Activated gamma-delta T cell (primary cell): ENCODE measurements around the gene MPC1.
"Not testable (repeated sequence)": the region's sequence is repeated elsewhere in the genome, so short reads cannot be mapped to it uniquely, and the experiment has no call there.

Source experiments
- DNase-seq: peaks from one replicate; lab custom pipeline; 2025; lab: John Stamatoyannopoulos, UW

The MPC1 gene

DNA sequence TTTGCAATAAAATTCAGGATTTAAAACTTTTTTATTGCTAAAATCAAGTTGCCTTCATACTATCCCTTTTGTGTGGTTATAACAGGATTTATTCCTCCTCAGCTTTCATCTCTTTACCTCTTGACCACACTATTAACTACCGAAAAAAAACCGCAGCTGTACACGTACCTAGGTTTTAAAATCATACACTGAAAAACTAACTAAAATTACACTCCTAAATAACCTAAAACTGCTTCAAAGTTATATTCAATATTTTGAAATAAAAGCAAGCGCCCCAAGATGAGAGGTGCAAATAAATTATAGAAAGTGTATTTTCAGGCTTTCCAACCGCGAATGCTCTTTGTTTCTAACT, 1.4 kb downstream of the MPC1 start:
- no peak for DNase-seq

DNA sequence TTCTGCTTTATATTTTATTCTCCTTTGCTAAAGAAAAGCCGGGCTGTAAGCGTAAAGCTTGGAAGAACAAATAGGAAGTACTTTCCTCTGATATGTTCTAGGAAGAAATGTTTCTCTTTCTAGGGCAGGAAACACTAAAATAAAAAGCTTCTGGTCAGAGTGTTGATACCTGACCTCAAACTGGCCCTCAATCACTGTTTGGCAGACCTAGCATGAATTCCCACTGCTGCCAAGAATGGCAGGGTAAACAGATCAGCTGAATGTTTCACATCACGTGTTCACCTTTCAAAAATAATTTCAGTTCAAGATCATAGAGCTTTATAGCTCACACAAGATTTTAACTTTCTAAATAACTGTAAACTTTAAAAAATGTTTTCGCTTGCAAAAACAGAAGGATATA, 2.9 kb downstream of the MPC1 start:
- DNase-seq, result no peak

DNA sequence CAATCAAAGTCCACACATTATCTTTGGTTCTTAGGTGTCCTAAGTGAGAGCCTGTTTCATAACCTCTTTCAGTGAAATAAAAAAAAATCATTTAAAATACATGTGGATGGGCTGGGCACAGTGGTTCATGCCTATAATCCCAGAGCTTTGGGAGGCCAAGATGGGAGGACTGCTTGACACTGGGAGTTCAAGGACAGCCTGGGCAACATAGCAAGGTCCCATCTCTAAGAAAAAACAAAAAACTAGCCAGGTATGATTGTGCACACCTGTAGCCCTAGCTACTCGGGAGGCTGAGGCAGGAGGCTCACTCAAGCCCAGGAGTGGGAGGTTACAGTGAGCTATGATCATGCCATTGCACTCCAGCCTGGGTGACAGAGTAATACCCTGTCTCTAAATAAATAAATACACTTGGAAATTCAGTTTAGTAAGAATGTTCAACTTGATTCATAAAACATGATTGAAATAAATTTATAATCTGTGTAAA, 3.6 kb downstream of the MPC1 start:
- DNase-seq, result no peak

DNA sequence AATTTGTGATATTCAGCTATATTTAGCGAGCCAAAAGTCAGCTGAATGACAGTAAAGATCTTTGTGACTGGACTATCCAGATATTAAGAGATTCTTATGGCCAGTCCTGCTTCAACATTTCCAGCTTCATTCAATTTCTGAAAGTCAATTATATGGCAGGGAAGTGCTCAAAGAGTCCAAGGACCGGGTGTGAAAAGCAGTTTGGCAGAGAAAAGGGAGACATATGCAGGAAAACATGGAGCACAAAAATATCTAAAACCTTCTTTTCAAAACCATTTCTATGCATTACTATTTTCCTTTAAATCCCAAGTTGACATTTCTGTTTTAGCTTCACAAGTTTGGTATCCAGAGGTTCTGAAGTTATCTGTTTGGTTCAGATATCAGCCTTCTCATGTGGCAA, 5.0 kb downstream of the MPC1 start:
- no peak for DNase-seq

DNA sequence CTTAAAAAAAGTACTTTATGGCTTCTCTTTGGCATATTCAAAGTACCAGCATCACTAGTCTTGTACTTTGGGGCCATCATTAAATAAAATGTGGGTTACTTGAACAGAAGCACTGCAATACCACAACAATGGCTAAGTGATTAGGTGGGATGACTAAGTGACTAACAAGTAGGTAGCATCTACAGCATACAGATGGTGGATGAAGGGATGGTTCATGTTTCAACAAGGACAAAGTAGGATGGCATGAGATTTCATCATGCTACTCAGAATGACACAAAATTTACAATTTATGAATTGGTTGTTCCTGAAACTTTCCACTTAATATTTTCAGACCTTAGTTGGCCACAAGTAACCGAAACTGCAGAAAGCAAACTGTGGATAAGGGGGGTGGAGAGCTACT, 7.7 kb downstream of the MPC1 start:
- no peak for DNase-seq

DNA sequence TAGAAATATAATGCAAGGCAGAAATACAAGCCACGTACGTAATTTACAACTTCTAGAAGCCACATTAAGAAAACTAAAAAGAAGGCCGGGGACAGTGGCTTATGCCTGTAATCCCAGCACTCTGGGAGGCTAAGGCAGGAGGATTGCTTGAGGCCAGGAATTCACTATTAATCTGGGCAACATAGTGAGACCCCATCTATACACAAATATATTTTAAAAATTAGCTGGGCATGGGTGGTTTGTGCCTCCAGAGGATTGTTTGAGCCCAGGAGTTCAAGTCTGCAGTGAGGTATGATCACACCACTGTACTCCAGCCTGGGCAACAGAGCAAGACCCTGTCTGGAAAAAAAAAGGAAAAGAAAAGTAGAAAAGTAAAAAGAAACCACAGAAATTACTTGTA, 12.3 kb downstream of the MPC1 start:
- DNase-seq, result no peak

DNA sequence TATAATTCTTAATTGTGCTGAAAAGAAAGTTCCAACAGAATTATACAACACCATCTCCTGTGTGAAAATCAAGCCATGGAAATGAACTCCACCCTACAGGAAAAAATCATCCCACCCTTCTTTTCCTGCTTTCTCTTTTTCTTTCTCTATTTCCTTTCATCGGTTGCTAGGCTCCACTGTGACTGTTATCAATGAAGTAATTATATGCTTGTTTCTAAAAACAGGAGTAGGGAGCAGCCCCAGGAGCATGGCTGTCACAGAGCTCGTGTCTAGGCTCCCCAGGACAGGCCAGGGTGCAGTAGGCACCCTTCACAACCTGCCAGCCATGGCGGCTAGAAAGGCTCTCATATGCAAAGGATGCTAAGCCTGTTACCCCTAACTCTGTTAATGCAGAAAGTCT, 13.0 kb downstream of the MPC1 start:
- DNase-seq, result no peak

DNA sequence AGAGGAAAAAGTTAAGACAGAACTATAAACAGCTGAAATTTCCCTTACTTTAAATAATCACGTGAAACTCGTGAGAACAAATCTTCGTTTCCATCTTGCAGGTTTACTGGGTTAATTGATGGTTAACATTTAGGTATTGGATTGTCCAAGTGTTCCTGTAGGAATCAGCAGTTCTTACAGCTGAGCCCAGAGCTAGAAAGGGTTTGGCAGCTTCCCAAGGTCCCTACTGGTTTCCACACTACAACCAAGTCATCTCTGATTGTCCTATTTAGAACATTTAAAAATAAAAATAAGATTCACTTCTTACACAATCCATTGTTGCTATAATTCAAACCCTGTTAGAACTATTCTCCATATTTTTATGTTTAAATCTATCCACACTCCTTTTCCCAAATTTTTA, 15.8 kb downstream of the MPC1 start:
- DNase-seq, result no peak

DNA sequence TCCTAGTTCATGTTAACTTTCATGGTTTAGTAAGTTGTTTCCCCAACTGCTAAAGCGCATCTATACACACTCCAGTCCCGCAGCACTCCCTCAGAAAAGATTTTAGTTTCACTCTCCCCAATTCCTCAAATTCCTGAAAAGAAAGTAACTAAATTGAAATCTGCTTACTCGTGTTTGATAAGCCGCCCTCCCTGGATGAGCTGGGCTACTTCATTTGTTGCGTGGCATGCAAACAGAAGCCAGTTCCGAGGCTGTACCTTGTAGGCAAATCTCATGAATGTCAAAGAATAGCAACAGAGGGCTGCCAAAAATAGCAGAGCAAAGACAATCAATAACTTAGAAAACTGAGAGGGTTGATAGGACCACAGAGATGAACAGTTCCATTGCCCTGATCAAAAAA, 16.9 kb downstream of the MPC1 start:
- DNase-seq, result no peak

DNA sequence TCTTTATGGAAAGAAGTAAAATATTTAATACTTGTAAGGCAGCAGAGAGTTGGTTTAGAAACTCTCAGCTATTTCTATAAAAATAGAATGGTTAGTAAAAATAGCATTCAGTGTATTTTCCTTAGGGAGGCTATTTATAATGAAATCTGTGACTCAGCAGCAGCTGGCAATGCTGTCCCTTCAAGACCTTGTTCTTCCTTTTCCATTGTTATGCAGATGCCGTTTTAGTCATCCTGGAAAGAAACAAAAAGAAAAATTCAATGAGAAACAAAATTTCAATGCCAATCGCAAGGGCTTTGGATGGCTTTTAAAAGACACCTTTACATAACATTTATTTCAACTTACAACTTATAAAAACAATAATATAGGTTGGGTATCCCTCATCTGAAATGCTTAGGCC, 17.5 kb downstream of the MPC1 start:
- no peak for DNase-seq

DNA sequence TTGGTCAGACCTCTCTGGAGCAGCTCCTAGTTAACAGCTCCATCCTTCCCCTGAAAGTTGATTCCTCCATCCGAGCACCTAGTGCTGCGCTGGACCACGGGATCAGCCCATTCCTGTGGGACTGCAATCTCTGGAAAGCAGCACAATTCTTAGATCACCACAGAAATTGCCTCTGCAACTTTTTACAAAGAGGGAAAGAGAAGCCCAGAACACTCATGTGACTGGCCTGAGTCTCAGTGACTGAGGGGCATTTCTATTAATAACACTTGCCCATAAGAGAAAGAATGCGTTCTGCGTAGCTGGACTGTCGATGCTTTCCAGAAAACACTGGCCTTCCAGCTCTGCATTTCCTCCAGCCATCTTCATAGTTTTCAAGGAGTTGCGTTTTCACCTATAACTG, 18.3 kb downstream of the MPC1 start:
- no peak for DNase-seq

DNA sequence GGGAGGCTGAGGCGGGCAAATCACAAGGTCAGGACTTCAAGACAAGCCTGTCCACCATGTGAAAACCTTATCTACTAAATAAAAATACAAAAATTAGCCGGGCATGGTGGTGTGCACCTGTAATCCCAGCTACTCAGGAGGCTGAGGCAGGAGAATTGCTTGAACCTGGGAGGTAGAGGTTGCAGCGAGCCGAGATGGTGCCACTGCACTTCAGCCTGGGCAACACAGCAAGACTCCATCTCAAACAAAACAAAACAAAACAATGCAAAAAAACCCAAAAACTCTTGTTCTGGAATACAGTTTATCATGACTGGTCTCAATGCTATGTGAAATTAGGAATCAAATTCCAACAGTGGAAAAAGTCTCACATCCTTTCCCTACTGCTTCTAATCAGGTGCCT, 20.3 kb downstream of the MPC1 start:
- not testable (repeated sequence) for DNase-seq

DNA sequence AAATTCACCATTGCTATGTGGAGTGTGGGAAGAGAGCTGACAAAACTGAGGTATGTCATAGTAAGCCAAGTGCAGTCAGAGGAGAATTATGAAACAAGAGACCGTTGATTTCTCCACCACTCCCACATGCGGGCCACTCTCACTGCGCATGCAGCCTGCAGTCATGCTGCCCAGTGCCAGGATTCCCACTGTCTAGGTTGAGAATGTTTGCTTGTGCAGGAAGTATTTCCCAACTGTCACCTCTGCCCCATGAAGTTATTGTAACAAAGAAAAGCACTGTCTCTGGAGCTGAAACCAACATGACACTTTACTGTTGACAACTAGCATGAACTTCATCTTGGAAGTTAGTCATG, 21.7 kb downstream of the MPC1 start:
- DNase-seq, result no peak

DNA sequence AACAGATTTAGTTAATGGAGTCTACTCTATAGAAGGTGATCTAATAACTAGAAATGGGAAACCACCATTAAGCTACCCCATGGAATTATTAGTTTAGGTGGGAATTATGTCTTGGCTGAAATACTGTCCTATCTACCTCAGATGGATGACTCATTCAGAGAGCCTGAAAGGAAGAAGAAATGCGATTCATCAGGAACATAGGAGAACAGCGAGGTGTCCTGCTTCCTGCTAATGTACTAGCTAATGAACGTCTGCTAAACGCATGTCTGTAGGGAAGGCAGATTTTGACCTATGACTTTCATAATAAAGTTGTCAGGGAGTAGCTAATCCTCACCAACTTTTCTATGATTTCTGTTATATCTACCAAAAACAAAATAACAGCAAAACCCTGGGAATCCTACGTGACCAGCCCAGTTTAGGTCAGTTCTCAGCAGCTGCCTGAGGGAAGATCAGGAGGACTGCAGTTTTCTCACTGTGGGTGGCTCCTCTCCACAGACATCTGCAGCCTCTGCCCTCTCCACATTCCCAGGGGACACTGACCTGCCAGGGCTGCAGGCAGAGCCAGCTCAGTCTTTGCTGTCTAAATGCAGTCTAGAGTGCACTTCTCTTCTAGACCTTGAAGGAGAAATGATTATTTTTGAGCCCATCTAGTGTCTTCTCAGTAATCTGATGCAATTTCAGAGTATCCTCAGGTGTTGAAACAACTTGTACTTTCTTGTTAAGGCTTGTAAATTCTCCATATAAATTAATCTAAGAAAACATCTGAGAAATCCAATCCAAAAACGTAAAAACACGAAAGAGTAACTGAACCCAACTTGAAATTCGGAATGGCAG, 22.3 kb downstream of the MPC1 start:
- DNase-seq, result no peak

DNA sequence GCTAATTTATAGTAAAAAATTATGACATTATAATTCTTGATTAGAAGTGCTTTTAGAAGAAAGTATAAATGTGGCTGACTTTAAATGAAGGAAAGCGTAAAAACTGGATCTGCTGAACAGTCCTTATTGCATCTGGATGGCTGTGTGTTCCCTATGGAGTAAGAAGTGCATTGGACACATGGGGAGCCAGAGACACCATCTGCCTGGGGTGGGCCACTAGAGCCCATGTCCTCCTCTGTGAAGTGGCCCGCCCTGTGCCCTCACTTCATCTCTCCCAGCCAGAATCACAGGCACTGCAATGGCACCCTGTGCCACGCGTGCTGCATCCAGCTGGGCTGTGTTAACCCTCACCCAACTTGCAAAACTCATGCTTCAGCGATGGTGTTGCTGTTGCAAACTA, 27.2 kb downstream of the MPC1 start:
- DNase-seq, result no peak

DNA sequence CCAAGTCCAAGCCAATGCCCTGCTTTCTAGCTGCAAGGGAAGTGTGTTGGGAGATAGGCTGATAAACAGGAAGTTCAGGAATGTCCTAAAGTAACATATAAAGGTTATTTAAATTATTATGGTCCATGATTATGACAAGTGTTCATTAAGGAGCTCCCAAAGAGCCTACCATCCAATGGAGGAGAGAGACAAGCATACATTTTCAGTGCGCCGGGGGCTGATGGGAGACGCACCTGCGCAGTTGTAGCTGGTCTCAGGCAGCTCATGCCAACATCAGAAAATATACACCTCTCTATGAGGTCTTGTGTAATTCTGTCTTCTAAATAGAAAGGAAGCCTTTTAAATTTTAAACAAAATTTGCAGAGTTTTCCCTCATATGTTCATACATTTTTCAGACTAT, 27.8 kb downstream of the MPC1 start:
- DNase-seq, result no peak

DNA sequence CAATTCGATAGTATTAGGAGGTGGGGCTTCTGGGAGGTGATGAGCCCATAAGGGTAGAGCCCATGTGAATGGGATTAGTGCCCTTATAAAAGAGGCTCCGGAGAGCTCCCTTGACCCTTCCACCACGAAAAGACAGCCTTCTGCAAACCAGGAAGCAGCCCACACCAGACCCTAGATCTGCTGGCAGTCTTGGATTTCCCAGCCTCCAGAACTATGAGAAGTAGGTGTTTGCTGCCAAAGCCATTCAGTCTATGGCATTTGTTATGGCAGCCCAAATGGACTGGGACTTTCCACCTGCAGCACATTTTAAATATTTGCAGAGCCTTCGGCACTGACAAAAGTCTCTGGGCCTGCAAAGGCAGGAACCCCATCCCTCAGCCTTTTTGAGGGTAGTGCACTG, 28.6 kb downstream of the MPC1 start:
- DNase-seq, result no peak

DNA sequence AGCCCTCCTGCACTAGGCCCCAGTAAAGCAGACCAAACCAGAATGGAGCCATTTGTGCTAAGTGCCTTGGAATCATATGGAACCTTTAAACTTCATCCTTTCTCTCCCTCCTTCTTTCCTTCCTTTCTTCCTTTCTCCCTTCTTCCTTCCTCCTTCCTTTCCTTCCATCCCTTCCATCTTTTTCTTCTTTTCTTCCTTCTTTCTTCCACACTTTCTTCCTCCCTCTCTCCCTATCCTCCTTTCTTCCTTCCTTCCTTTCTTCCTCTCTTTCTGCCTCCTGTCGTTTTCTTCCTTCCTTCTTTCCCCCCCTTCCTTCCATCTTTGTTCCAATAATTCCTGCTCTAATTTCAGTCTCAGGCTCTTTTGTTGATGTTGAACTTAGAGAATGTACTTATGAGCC, 29.2 kb downstream of the MPC1 start:
- DNase-seq, result no peak

DNA sequence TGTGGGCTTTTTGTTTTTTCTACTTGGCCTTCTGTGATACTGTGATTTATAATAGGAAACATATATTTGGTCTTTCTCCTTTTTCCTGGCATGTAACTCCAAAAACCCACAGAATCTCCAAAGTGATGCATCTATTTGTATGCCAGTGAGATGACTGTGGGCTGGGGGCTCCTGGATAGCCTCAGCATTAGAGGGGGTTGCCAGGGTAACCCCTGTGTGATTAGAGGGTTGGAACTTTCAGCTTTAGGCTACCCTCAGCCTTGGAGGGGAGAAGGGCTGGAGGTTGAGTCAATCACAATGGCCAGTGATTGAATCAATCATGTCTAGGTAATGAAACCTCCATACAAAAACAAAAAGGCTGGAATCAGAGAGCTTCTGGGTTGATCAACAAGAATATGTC, 29.8 kb downstream of the MPC1 start:
- no peak for DNase-seq

DNA sequence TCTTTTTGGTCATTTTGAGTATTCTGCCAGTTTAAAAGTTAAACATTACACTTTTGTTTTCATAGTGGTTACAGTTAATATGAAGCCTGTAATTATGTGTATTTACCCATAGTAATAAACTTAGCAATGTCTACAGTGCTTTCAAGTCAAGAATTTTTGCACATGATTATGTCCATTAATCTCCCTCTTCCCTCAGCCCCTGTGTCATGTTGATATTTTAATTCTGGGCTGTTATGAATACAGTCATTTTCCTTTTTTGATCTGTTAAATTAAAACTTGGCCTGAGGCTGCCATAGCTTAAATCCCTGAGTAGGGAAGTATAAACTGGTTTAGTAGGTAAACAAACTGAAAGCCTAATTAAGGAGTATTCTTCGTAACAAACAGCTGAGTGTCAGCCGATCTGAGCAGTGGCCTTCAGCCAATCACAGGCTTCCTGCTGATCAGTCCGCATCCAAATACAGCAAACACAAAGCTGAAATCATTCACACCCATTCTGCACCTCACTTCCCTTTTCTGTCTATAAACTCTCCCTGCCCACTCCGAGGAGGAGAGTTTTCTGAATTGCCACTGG, 30.9 kb downstream of the MPC1 start:
- no peak for DNase-seq

DNA sequence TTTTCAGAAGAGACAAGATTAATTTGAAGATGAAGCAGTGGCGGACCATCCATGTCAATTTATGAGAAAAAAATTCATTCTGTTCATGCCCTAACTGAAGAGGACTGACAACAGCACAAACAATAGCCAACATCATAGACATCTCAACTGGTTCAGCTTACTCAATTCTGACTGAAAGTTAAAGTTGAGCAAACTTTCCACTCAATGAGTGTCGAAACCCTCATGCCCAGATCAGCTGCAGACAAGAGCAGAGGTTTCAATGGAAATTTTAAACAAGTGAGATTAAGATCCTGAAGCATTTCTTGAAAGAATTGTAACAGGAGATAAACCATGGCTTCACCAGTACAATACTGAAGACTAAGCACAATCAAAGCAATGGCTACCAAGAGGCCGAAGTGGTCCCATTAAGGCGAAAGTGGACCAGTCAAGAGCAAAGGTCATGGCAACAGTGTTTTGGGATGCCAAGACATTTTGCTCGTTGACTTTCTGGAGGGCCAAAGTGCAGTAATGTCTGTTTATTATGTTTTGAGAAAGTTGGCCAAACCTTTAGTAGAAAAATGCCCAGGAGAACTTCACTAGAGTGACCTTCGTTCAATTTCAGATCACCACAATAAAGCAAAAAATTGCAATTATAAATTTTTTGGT, 34.3 kb downstream of the MPC1 start:
- DNase-seq, result no peak

DNA sequence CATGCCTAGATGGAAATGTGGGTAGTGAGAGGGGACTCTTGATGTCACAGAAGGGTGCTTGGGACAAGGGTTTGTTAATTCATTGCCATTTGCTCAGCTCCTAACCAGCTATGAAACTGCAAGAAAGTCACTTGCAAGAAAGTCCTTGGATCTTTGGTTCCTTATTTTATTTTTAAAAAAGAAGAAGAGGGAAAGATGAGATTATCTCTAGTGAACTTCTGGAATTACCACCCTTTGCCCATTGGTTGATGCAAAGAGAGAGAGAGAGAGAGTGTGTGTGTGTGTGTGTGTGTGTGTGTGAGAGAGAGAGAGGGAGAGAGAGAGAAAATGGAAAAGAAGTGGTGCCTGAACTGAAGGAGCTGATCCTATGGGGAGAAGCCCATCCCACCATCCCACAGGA, 35.8 kb downstream of the MPC1 start:
- DNase-seq, result no peak

DNA sequence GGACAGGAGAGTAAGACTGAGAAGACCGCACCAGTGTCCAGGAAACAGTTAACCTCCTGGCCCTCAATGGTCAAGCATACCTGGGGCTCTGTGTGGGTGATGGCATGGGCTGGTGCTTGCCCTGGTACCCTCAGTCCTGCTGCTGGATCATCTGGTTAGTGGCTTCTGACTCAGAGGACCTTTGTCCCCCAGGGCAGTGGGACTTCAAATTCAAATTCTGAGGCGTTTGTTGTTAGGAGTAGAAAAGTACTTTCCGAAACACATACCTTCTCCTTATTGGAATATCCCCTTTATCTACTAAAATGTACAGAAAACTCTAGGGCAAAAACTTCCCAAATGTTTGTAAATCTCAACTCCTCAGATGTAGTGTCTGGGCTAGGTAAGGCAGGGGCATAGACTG, 36.3 kb downstream of the MPC1 start:
- DNase-seq, result no peak

DNA sequence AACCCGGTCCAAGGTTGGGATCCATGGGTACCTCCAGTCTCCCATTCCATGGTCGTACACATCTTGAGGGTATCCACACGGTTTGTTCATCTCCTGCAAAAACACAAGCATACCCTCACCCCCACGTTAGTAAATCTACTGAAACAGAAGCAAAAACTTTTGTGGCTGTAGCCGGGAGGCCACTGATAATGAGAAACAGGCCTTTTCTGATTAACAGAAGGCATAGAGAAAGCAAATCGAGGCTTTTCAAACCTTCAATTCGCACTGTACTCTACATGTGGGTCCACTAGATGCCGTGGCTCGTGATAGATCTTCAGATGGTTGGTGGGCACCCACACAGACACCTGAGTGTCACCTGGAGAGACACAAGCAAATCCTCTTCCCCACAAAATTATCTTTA, 37.1 kb downstream of the MPC1 start:
- DNase-seq, result not testable (repeated sequence)
